GM18868 (cell line): ENCODE results near the gene OR2V2.
A peak's percentile ranks its signal among the peaks of the same experiment; 100 is the strongest.
"Not testable (repeated sequence)": the region's sequence is repeated elsewhere in the genome, so short reads cannot be mapped to it uniquely, and the experiment has no call there.

Source experiments
- ATAC-seq: cut with Tn5 transposase; IDR thresholded peaks from one replicate; pipeline ENCODE4 v1.9.1; 2021; ENCODE audit warnings: mild to moderate bottlenecking, moderate library complexity; ENCODE audit not compliant: unreplicated experiment

The OR2V2 gene

GRCh38 chr5:181168595-181169118 lies 21.3 kb downstream of the OR2V2 start:
- ATAC-seq = no peak

GRCh38 chr5:181169459-181170236 lies 22.3 kb downstream of the OR2V2 start:
- ATAC-seq = peak; percentile 37

- no peak for ATAC-seq
Measured at GRCh38 chr5:181170237-181170825, 22.9 kb downstream of the OR2V2 start.

GRCh38 chr5:181170996-181171395 lies 23.6 kb downstream of the OR2V2 start:
- ATAC-seq = no peak

- ATAC-seq = no peak
Measured at GRCh38 chr5:181171782-181172181, 24.4 kb downstream of the OR2V2 start.

GRCh38 chr5:181173027-181173419 lies 25.6 kb downstream of the OR2V2 start:
- peak; percentile 36 for ATAC-seq

- peak; percentile 53 for ATAC-seq
Measured at GRCh38 chr5:181173420-181174342, 26.3 kb downstream of the OR2V2 start.

GRCh38 chr5:181176254-181176952 lies 29.0 kb downstream of the OR2V2 start:
- ATAC-seq = no peak

- ATAC-seq = not testable (repeated sequence)
Measured at GRCh38 chr5:181177559-181177958, 30.2 kb downstream of the OR2V2 start.

GRCh38 chr5:181181650-181182565 lies 34.5 kb downstream of the OR2V2 start:
- ATAC-seq = peak; percentile 62

- no peak for ATAC-seq
Measured at GRCh38 chr5:181182651-181183050, 35.3 kb downstream of the OR2V2 start.

GRCh38 chr5:181184845-181185216 lies 37.4 kb downstream of the OR2V2 start:
- ATAC-seq = no peak

- no peak for ATAC-seq
Measured at GRCh38 chr5:181185560-181185959, 38.2 kb downstream of the OR2V2 start.

- no peak for ATAC-seq
Measured at GRCh38 chr5:181186022-181186421, 38.6 kb downstream of the OR2V2 start.

GRCh38 chr5:181186986-181187499 lies 39.7 kb downstream of the OR2V2 start:
- no peak for ATAC-seq

- no peak for ATAC-seq
Measured at GRCh38 chr5:181187500-181188213, 40.3 kb downstream of the OR2V2 start.

- ATAC-seq = no peak
Measured at GRCh38 chr5:181188700-181189362, 41.4 kb downstream of the OR2V2 start.

GRCh38 chr5:181189363-181189961 lies 42.1 kb downstream of the OR2V2 start:
- ATAC-seq = no peak
